K562 (cell line): ENCODE measurements around the gene SEMA6D. TPM values are rescaled to one million over a fixed set of nuclear protein-coding genes. Genes with fewer than 3 reads are reported as not detected.

ENCODE experiments used
- ATAC-seq: fragments of 200-7000 bp; cut with Tn5 transposase; 3 replicates; pipeline ENCODE4 v1.9.1; 2020; ENCODE audit warnings: moderate library complexity
- BruUV-seq: library from RNA; stranded (reverse); fragments of 400-500 nt; replicated peaks from 2 replicates; lab custom pipeline; 2021; lab: Mats Ljungman, UMichigan
- CTCF ChIA-PET: fragments of 300-600 bp; formaldehyde crosslinking; extraction: SDS; loops from one replicate; lab custom pipeline; 2021; ENCODE audit warnings: low intra/inter-chr PET ratio; lab: Yijun Ruan, JAX
- POLR2A ChIA-PET: fragments of 300-600, 350-650 bp; sonication (Branson Sonifier 250); formaldehyde crosslinking; extraction: SDS; loops from one replicate; lab custom pipeline; 2021; ENCODE audit warnings: antibody characterized with exemption, inconsistent platforms; lab: Yijun Ruan, JAX
- DNase-seq, 4 experiments: peaks; one replicate each; pipeline versions ENCODE4 v3.0.0 to v3.0.0-alpha.2; 2011 to 2018; ENCODE audit warnings: low spot score in 3 of 4, mixed read lengths in 3 of 4; ENCODE audit errors: extremely low read depth in 1 of 4
- FAIRE-seq: peaks from 2 replicates; lab custom pipeline; 2011; peaks lifted over from hg19 to GRCh38; lab: Jason Lieb, UNC
- H2AFZ ChIP-seq: 2 replicates; pipeline ENCODE4 v1.6.0; 2011; ENCODE audit warnings: low read depth, low read length, control low read depth, inconsistent platforms
- H3K27ac ChIP-seq: fragments of 200-600 bp; 3 replicates; pipeline ENCODE4 v1.8.0; 2011; ENCODE audit warnings: low read depth, mild to moderate bottlenecking, control low read depth, inconsistent platforms, low read length, moderate library complexity, mixed read lengths; ENCODE audit errors: extremely low read depth
- H3K27me3 ChIP-seq, 2 experiments: fragments of 300-600 bp in 1 of 2; 2 replicates in 1 of 2; 3 replicates in 1 of 2; pipeline versions ENCODE4 v1.6.0 to v1.8.0; 2011; ENCODE audit warnings: inconsistent platforms in 2 of 2, low read length in 2 of 2, mild to moderate bottlenecking in 1 of 2, mixed read lengths in 1 of 2, moderate library complexity in 1 of 2; ENCODE audit not compliant: control insufficient read depth in 2 of 2, insufficient read depth in 2 of 2
- H3K36me3 ChIP-seq: fragments of 300-600 bp; 3 replicates; pipeline ENCODE4 v1.8.0; 2011; ENCODE audit warnings: mild to moderate bottlenecking, low read length, inconsistent platforms; ENCODE audit not compliant: control insufficient read depth, insufficient read depth
- H3K4me1 ChIP-seq, 2 experiments: fragments of 200-600 bp in 1 of 2; replicated peaks in 1 of 2; 2 replicates in 1 of 2; 3 replicates in 1 of 2; pipeline versions ENCODE4 v1.5.1 to v1.8.0; 2011; ENCODE audit warnings: inconsistent platforms in 2 of 2, low read length in 2 of 2, mild to moderate bottlenecking in 1 of 2, mixed read lengths in 1 of 2, moderate library complexity in 1 of 2; ENCODE audit not compliant: control insufficient read depth in 2 of 2, insufficient read depth in 2 of 2
- H3K4me2 ChIP-seq: 2 replicates; pipeline ENCODE4 v1.6.1; 2011; ENCODE audit warnings: low read length, control low read depth, inconsistent platforms, mixed read lengths; ENCODE audit not compliant: insufficient read depth
- H3K4me3 ChIP-seq: fragments of 200-600 bp; sonication (generic), shearing (Covaris generic); 2 replicates; pipeline ENCODE4 v1.5.1; 2016; ENCODE audit warnings: control low read depth, inconsistent platforms
- H3K79me2 ChIP-seq: fragments of 200-600 bp; 3 replicates; pipeline ENCODE4 v1.8.0; 2011; ENCODE audit warnings: low read length, inconsistent platforms; ENCODE audit not compliant: control insufficient read depth, insufficient read depth
- H3K9ac ChIP-seq, 2 experiments: 2 replicates each; pipeline versions ENCODE4 v1.6.0 to v1.6.1; 2011; ENCODE audit warnings: low read depth in 2 of 2, low read length in 2 of 2, control low read depth in 1 of 2, inconsistent platforms in 1 of 2, mild to moderate bottlenecking in 1 of 2, mixed read lengths in 1 of 2; ENCODE audit not compliant: insufficient read depth in 1 of 2
- H3K9me1 ChIP-seq: one replicate; pipeline ENCODE4 v1.6.0; 2011; ENCODE audit warnings: inconsistent platforms, mild to moderate bottlenecking, low read length, moderate library complexity; ENCODE audit not compliant: control insufficient read depth, insufficient read depth
- H3K9me3 ChIP-seq: replicated peaks from 2 replicates; pipeline ENCODE4 v1.5.1; 2011; ENCODE audit warnings: low read depth, low read length, inconsistent platforms; ENCODE audit not compliant: control insufficient read depth, insufficient read depth
- H4K20me1 ChIP-seq: replicated peaks from 2 replicates; pipeline ENCODE4 v1.6.1; 2011; ENCODE audit warnings: low read length, inconsistent platforms, mixed read lengths; ENCODE audit not compliant: control insufficient read depth, insufficient read depth
- CAMTA2 ChIP-seq: fragments of 250-450 bp; sonication (Bioruptor Pico); conservative IDR thresholded peaks from 2 replicates; pipeline ENCODE4 v1.5.1; 2022
- CREB1 ChIP-seq, 2 experiments: sonication (generic) in 1 of 2; formaldehyde crosslinking in 1 of 2; IDR thresholded peaks; 2 replicates each; pipeline versions ENCODE4 v1.6.1 to v1.8.0; 2012 to 2022; ENCODE audit warnings: inconsistent platforms in 1 of 2, mild to moderate bottlenecking in 1 of 2, missing genetic modification reagents in 1 of 2, moderate library complexity in 1 of 2
- FOXK1 ChIP-seq: sonication (generic); formaldehyde crosslinking; IDR thresholded peaks from 2 replicates; pipeline ENCODE4 v1.8.0; 2022; ENCODE audit warnings: missing genetic modification reagents, mild to moderate bottlenecking, borderline replicate concordance
- IFI16 ChIP-seq: fragments of 250-450 bp; sonication (Bioruptor Pico); IDR thresholded peaks from 2 replicates; pipeline ENCODE4 v2.1.2; 2022; ENCODE audit warnings: mild to moderate bottlenecking, inconsistent platforms
- MCM5 ChIP-seq: fragments of 450-650 bp; IDR thresholded peaks from 2 replicates; pipeline ENCODE4 v1.6.1; 2016; ENCODE audit warnings: low read depth
- NELFE ChIP-seq: IDR thresholded peaks from 2 replicates; pipeline ENCODE4 v1.6.1; 2011; ENCODE audit warnings: mild to moderate bottlenecking; ENCODE audit not compliant: insufficient read depth, insufficient read length
- POU5F1 ChIP-seq: fragments of 150-350 bp; IDR thresholded peaks from 2 replicates; pipeline ENCODE4 v1.6.1; 2014; ENCODE audit warnings: borderline replicate concordance, low read length, low read depth, mild to moderate bottlenecking; ENCODE audit not compliant: partially characterized antibody
- THRAP3 ChIP-seq: fragments of 450-650 bp; IDR thresholded peaks from 2 replicates; pipeline ENCODE4 v1.6.1; 2016; ENCODE audit warnings: mild to moderate bottlenecking, inconsistent platforms, borderline replicate concordance
- ZFX ChIP-seq: sonication (generic); formaldehyde crosslinking; IDR thresholded peaks from 2 replicates; pipeline ENCODE4 v1.8.0; 2022; ENCODE audit warnings: mild to moderate bottlenecking, missing genetic modification reagents, moderate library complexity
- ZNF707 ChIP-seq: fragments of 250-450 bp; sonication (Bioruptor Pico); conservative IDR thresholded peaks from 2 replicates; pipeline ENCODE4 v1.8.0; 2022; ENCODE audit warnings: inconsistent platforms, mild to moderate bottlenecking, moderate library complexity
- WGBS: fragments of 100-300 bp; shearing (Covaris generic); methylation state at CpG from one replicate; pipeline ENCODE4 v1.1.6; 2016; ENCODE audit warnings: low coverage, mixed read lengths; ENCODE audit not compliant: insufficient coverage; ENCODE audit errors: missing lambda C conversion rate; 5-methylcytosine and 5-hydroxymethylcytosine counted together
- in situ Hi-C: fragments of 300-500 bp; cut with MboI; formaldehyde crosslinking; loops from 4 replicates; pipeline ENCODE4 v1.15.0; 2018; ENCODE audit warnings: inconsistent platforms, mixed read lengths
- intact Hi-C: fragments of 100-400 bp; cut with micrococcal nuclease; formaldehyde crosslinking; loops from 2 replicates; pipeline ENCODE4 v1.14.2; 2022
- polyA plus RNA-seq, 8 experiments: library from polyadenylated mRNA; depleted of rRNA in 4 of 8; stranded (reverse) in 5 of 8; unstranded in 3 of 8; fragments of >200 nt; fragmentation: Nextera tagmentation in 2 of 8; fragmentation: Illumina TruSeq in 1 of 8; extraction: Ambion mirVana in 2 of 8; extraction: Trizol in 1 of 8; gene quantifications; 2 replicates each; pipeline versions ENCODE4 v1.2.1 to v1.2.3, GENCODE V29; 2011 to 2014; ENCODE audit warnings: inconsistent platforms in 1 of 8, missing spikeins in 1 of 8
- total RNA-seq, 7 experiments: library from RNA; depleted of rRNA in 6 of 7; stranded (reverse); fragments of >200 nt in 6 of 7; fragmentation: Illumina TruSeq in 2 of 7; extraction: Trizol in 2 of 7; gene quantifications; 2 replicates each; pipeline versions ENCODE4 v1.2.1 to v1.2.3, GENCODE V29; 2011 to 2021; ENCODE audit warnings: low replicate concordance in 1 of 7
- TF ChIP-seq, protein P1 (sequence below): sonication (generic); formaldehyde crosslinking; IDR thresholded peaks from 2 replicates; pipeline ENCODE4 v1.9.0; 2022; ENCODE audit warnings: mild to moderate bottlenecking, missing genetic modification reagents
- TF ChIP-seq, protein P2 (sequence below): IDR thresholded peaks from 3 replicates; pipeline ENCODE4 v1.6.1; 2011; ENCODE audit warnings: borderline replicate concordance, mild to moderate bottlenecking, moderate library complexity; ENCODE audit not compliant: insufficient read length; ENCODE audit errors: extremely low read depth
- TF ChIP-seq, protein P3 (sequence below): fragments of 250-450 bp; sonication (Bioruptor Pico); IDR thresholded peaks from 2 replicates; pipeline ENCODE4 v1.5.0; 2020; ENCODE audit warnings: mild to moderate bottlenecking, borderline replicate concordance
- TF ChIP-seq, protein P4 (sequence below): fragments of 250-450 bp; sonication (Bioruptor Pico); IDR thresholded peaks from 2 replicates; pipeline ENCODE4 v1.4.0; 2020

Gene SEMA6D
- total and polyA plus RNA-seq, 9 of the 15 experiments (the other 6 are each of a cell fraction or from before 2014, with no cell fraction given): not detected

DNA sequence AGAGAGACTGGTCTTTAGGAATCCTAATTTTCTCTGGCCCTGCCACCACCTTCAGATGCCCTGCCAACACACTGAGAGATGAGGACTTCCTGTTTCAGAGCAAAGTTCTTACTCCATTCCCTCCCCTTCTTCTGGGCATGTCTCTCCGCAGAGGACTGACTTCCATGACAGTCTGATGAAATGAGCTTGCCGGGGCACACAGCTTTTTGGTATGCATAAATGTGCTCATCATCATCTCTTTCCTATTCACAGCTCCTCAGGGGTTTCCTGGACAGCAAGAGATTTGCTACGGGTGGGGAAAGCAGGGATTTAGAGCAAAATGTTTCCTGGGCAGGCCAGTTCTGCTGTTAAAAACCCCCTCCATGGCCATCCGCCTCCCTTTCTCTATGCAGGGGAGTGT, 27.6 kb upstream of the SEMA6D start:
- no peak overlapping the region for H3K9ac ChIP-seq
- no peak overlapping the region for H3K4me3 ChIP-seq
- CTCF ChIA-PET: no interaction called here
- 0% methylated on average over 4 of the region's 4 CpGs for WGBS
- no peaks in the 10 kb centered on the region for H3K9me3 ChIP-seq
- no peak overlapping the region for H2AFZ ChIP-seq
- no peak overlapping the region for H3K27ac ChIP-seq
- no peak for DNase-seq
- POLR2A ChIA-PET: no interaction called here
- TF ChIP-seq, protein P1, sequence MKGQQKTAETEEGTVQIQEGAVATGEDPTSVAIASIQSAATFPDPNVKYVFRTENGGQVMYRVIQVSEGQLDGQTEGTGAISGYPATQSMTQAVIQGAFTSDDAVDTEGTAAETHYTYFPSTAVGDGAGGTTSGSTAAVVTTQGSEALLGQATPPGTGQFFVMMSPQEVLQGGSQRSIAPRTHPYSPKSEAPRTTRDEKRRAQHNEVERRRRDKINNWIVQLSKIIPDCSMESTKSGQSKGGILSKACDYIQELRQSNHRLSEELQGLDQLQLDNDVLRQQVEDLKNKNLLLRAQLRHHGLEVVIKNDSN (CRISPR knock-in tag): no peak
- no peak for TF ChIP-seq CAMTA2 (CRISPR knock-in tag)
- TF ChIP-seq NELFE: no peak
- TF ChIP-seq THRAP3: no peak
- TF ChIP-seq, protein P2, sequence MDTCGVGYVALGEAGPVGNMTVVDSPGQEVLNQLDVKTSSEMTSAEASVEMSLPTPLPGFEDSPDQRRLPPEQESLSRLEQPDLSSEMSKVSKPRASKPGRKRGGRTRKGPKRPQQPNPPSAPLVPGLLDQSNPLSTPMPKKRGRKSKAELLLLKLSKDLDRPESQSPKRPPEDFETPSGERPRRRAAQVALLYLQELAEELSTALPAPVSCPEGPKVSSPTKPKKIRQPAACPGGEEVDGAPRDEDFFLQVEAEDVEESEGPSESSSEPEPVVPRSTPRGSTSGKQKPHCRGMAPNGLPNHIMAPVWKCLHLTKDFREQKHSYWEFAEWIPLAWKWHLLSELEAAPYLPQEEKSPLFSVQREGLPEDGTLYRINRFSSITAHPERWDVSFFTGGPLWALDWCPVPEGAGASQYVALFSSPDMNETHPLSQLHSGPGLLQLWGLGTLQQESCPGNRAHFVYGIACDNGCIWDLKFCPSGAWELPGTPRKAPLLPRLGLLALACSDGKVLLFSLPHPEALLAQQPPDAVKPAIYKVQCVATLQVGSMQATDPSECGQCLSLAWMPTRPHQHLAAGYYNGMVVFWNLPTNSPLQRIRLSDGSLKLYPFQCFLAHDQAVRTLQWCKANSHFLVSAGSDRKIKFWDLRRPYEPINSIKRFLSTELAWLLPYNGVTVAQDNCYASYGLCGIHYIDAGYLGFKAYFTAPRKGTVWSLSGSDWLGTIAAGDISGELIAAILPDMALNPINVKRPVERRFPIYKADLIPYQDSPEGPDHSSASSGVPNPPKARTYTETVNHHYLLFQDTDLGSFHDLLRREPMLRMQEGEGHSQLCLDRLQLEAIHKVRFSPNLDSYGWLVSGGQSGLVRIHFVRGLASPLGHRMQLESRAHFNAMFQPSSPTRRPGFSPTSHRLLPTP: no peak
- no peak for TF ChIP-seq FOXK1 (CRISPR knock-in tag)
- TF ChIP-seq POU5F1: no peak
- TF ChIP-seq, protein P3, sequence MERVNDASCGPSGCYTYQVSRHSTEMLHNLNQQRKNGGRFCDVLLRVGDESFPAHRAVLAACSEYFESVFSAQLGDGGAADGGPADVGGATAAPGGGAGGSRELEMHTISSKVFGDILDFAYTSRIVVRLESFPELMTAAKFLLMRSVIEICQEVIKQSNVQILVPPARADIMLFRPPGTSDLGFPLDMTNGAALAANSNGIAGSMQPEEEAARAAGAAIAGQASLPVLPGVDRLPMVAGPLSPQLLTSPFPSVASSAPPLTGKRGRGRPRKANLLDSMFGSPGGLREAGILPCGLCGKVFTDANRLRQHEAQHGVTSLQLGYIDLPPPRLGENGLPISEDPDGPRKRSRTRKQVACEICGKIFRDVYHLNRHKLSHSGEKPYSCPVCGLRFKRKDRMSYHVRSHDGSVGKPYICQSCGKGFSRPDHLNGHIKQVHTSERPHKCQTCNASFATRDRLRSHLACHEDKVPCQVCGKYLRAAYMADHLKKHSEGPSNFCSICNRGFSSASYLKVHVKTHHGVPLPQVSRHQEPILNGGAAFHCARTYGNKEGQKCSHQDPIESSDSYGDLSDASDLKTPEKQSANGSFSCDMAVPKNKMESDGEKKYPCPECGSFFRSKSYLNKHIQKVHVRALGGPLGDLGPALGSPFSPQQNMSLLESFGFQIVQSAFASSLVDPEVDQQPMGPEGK (CRISPR knock-in tag): no peak
- no peak for TF ChIP-seq ZFX (CRISPR knock-in tag)
- no peak for TF ChIP-seq ZNF707 (CRISPR knock-in tag)
- no peak for TF ChIP-seq IFI16 (CRISPR knock-in tag)
- TF ChIP-seq, protein P4, sequence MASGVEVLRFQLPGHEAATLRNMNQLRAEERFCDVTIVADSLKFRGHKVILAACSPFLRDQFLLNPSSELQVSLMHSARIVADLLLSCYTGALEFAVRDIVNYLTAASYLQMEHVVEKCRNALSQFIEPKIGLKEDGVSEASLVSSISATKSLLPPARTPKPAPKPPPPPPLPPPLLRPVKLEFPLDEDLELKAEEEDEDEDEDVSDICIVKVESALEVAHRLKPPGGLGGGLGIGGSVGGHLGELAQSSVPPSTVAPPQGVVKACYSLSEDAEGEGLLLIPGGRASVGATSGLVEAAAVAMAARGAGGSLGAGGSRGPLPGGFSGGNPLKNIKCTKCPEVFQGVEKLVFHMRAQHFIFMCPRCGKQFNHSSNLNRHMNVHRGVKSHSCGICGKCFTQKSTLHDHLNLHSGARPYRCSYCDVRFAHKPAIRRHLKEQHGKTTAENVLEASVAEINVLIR (CRISPR knock-in tag): no peak
- TF ChIP-seq MCM5: no peak
- no peak for TF ChIP-seq CREB1 (IDR thresholded peaks at IDR 0.05)
- no peak for TF ChIP-seq CREB1 (CRISPR knock-in tag; IDR thresholded peaks at IDR 0.05)
- in situ Hi-C loops: no loop called here
- no peaks in the 10 kb centered on the region for H3K27me3 ChIP-seq
- intact Hi-C loops: no loop called here
- no peaks in the 10 kb centered on the region for H4K20me1 ChIP-seq
- H3K36me3 ChIP-seq: no peaks in the 10 kb centered on the region
- FAIRE-seq: no peak
- no TSS peak for BruUV-seq
- no peak overlapping the region for H3K4me2 ChIP-seq
- ATAC-seq: no peak
- H3K9me1 ChIP-seq: no peaks in the 10 kb centered on the region
- no peaks in the 10 kb centered on the region for H3K79me2 ChIP-seq
- H3K4me1 ChIP-seq: no peaks in the 10 kb centered on the region
